Thoracic aorta (tissue), 2 donors: Measurements from ENCODE around the gene TPSB2. TPM values are rescaled to one million over a fixed set of nuclear protein-coding genes. Genes with fewer than 3 reads are reported as not detected.
"Not testable (repeated sequence)": the region's sequence is repeated elsewhere in the genome, so short reads cannot be mapped to it uniquely, and the experiment has no call there.

ENCODE experiments used
- ATAC-seq: fragments of 150-250 bp; one replicate; pipeline ENCODE4 v1.8.0; 2017; ENCODE audit warnings: low read depth; ENCODE audit not compliant: insufficient number of reproducible peaks, low FRiP score
- DNase-seq: peaks from one replicate; pipeline ENCODE4 v3.0.0-alpha.2; 2020; ENCODE audit warnings: low spot score
- H3K27ac ChIP-seq, 2 donors: fragments of 200-600 bp; sonication (generic); 1 replicate in 1 of 2; 2 replicates in 1 of 2; pipeline ENCODE4 v1.5.1; 2016; ENCODE audit warnings: mild to moderate bottlenecking in 2 of 2, moderate library complexity in 2 of 2
- H3K27me3 ChIP-seq: fragments of 200-600 bp; sonication (generic); replicated peaks from 2 replicates; pipeline ENCODE4 v1.6.0; 2016; ENCODE audit warnings: mild to moderate bottlenecking; ENCODE audit not compliant: insufficient read depth
- H3K36me3 ChIP-seq: fragments of 200-600 bp; sonication (generic); one replicate; pipeline ENCODE4 v1.5.1; 2016
- H3K4me1 ChIP-seq, 2 donors: fragments of 200-600 bp; sonication (generic); 1 replicate in 1 of 2; 2 replicates in 1 of 2; pipeline versions ENCODE4 v1.5.1 to v1.6.0; 2016; ENCODE audit warnings: low read depth in 2 of 2, mild to moderate bottlenecking in 1 of 2; ENCODE audit not compliant: control insufficient read depth in 1 of 2
- H3K4me3 ChIP-seq: fragments of 200-600 bp; sonication (generic); 2 replicates; pipeline ENCODE4 v1.5.1; 2016; ENCODE audit warnings: mild to moderate bottlenecking
- H3K9me3 ChIP-seq: fragments of 200-600 bp; sonication (generic); 2 replicates; pipeline ENCODE4 v1.5.1; 2016
- total RNA-seq, 2 donors: library from RNA; depleted of rRNA; stranded (reverse); fragments of >200 nt; gene quantifications; one replicate each; pipeline versions ENCODE4 v1.1.0 to v1.2.3, GENCODE V29; 2016
- TF ChIP-seq, protein P1 (sequence below): fragments of 200-600 bp; sonication (generic); IDR thresholded peaks from one replicate; pipeline ENCODE4 v1.5.1; 2019; ENCODE audit warnings: antibody characterized with exemption

The TPSB2 gene
- total RNA-seq, 2 donors from 2014 or later, result 58.3 to 198 TPM

DNA sequence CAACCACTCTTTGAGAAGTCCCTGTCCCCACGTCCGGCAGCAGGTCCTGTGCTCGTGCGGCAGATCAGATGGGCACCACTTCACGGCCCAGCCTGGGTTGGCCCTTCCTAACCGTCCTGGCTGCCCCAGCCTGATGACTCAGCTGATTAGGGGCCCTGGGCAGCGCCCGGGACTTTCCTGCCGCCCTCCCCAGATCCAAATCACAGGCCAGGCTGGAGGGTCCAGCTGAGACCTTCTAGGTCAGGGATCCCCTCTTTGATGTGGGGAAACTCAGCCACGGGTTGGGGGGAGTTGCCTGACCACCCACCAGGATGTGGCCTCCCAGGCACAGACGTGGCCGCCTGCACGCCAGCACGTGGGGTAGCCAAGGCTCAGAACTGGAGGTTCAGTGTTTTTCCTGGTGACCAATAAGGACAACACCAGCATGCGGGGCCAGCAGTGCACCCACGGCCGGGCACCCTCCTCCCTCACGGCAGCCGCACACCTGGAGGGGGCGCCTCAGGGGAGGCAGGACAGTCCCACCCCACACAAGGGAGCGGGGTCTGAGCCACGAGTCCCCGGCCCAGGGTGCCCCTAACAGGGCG lies 4.2 kb downstream of the TPSB2 start:
- not testable (repeated sequence) for ATAC-seq, H3K27ac ChIP-seq

DNA sequence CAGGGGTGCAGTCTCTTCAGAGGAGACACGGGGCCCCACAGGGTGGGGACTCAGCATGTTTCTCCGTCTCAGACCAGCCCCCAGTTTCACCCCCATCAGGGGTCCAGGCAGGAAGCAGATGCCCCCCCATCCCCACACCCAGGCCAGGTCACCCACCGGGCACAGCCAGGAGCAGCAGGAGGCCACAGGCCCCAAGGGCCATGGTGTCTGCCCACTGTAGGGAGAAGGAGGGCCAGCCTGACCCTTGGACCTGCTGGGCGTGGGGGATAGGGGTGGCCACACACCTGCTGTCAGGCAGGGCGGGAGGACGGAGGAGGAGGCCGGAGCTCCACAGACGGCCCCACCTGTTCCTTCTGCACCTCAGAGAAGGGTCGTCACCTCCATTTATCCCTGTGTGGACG lies 4.9 kb downstream of the TPSB2 start, which contains the start of gene TPSG1:
Gene TPSG1 (minus strand): TSS at position 218 of the 401 bp plus-strand sequence. CDS start 16 bp downstream, at position 202.
- Histone ChIP-seq H3K27ac (no peak within 1 kb of the TSS), H3K4me1 (no peaks in the 10 kb centered on the region), H3K4me3 (no peak within 1 kb of the TSS), H3K27me3 (no peaks in the 10 kb centered on the region), H3K36me3 (no peaks in the 10 kb centered on the region), H3K9me3 (no peaks in the 10 kb centered on the region)
- no peak for DNase-seq
- TF ChIP-seq, protein P1, sequence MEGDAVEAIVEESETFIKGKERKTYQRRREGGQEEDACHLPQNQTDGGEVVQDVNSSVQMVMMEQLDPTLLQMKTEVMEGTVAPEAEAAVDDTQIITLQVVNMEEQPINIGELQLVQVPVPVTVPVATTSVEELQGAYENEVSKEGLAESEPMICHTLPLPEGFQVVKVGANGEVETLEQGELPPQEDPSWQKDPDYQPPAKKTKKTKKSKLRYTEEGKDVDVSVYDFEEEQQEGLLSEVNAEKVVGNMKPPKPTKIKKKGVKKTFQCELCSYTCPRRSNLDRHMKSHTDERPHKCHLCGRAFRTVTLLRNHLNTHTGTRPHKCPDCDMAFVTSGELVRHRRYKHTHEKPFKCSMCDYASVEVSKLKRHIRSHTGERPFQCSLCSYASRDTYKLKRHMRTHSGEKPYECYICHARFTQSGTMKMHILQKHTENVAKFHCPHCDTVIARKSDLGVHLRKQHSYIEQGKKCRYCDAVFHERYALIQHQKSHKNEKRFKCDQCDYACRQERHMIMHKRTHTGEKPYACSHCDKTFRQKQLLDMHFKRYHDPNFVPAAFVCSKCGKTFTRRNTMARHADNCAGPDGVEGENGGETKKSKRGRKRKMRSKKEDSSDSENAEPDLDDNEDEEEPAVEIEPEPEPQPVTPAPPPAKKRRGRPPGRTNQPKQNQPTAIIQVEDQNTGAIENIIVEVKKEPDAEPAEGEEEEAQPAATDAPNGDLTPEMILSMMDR, result no peak
- ATAC-seq, result no peak

More for the DNA sequence above, 4.2 kb downstream of the TPSB2 start:
- not testable (repeated sequence) for H3K9me3 ChIP-seq, DNase-seq, H3K27me3 ChIP-seq, H3K4me1 ChIP-seq, H3K4me3 ChIP-seq, H3K36me3 ChIP-seq

DNA sequence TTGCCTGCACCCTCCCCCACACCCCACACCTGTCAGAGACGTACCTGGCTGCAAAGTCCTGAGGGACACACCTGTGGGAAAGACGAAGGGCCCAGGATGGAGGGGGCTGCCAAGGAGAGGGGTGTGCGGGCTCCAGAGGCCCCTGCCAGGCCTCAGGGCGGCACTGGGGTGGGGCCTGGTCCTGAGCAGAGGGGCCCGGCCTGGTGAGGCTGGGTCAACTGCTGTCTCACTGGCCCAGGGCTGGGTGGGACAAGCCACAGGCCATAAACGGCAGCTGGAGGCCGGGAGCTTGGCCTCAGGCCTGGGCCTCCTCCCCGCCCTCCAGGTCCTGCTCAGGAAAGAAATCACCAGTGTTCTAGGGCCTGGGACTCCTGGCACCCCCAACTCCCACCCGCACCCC lies 5.4 kb downstream of the TPSB2 start:
- TF ChIP-seq, protein P1, result no peak
- no peak overlapping the region for H3K27ac ChIP-seq
- H3K4me1 ChIP-seq, result no peaks in the 10 kb centered on the region
- no peak overlapping the region for H3K4me3 ChIP-seq
- H3K27me3 ChIP-seq, result no peaks in the 10 kb centered on the region
- no peak for DNase-seq
- no peaks in the 10 kb centered on the region for H3K36me3 ChIP-seq
- ATAC-seq, result no peak
- no peaks in the 10 kb centered on the region for H3K9me3 ChIP-seq

DNA sequence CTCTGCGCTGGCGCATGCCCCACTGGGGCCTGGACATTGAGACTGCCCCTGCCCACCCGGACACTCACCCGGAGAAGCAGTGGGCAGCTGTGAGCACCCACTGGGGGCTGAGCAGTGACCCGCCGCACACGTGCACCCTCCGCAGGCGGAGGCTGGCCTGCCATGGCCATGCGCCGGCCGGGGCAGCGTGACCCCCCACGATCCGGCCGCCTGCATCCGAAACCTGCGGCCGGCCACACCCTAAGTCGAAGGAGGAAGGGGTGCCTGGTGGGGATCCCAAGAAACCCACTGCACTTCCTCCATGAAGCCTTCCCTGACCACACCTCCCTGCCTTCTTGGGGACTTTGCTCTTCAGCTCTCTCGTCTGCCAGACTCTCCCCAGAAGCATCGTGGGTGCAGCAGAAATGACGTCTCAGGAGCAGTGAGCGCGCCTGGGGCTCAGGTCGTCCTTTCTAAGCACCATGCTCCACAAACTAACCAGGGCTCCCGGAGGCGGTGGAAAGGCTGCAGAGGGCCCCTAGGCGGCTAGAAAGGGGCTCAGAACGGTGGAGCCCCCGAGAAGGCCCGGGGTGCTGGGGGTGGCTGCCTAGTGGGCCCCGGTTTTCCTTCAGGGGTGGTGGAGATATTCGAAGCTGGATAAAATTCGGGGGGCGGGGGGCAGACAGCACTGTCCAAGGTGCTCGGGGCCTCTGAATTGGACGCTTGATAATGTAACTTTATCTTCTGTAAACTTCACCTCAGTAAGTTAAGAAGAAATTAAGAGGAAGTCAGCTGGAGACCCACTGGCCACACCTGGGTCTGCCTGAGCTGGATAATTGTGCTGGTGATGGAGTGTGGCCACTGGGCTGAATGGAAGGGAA lies 6.4 kb downstream of the TPSB2 start:
- Histone ChIP-seq H3K27ac (no peak overlapping the region), H3K4me3 (no peak overlapping the region), H3K27me3 (no peaks in the 10 kb centered on the region), H3K36me3 (no peaks in the 10 kb centered on the region), H3K9me3 (no peaks in the 10 kb centered on the region), H3K4me1 (no peaks in the 10 kb centered on the region)
- ATAC-seq (no peak), DNase-seq (no peak)
- TF ChIP-seq, protein P1, result no peak

GRCh38 chr16:1222553-1223354 lies 7.2 kb downstream of the TPSB2 start:
- TF ChIP-seq, protein P1, result no peak
- no peak for ATAC-seq
- Histone ChIP-seq H3K4me3 (no peak overlapping the region), H3K9me3 (no peaks in the 10 kb centered on the region), H3K4me1 (no peaks in the 10 kb centered on the region), H3K27ac (no peak overlapping the region), H3K36me3 (no peaks in the 10 kb centered on the region), H3K27me3 (no peaks in the 10 kb centered on the region)
- no peak for DNase-seq
